ENCODE measurements around the gene CCL27. TPM values are rescaled to one million over a fixed set of nuclear protein-coding genes. Genes with fewer than 3 reads are reported as not detected.

CCL27 gene
- total RNA-seq, 1 donor from 2014 or later, result 0.52 TPM

- Histone ChIP-seq H3K9me3 (ENCODE audit: insufficient read depth, low read depth, low read length) (no peaks in the 10 kb centered on the region), H3K4me2 (ENCODE audit: low read length) (peak overlapping the region; percentile 80), H2AFZ (ENCODE audit: low read depth, low read length) (peak overlapping the region; percentile 41), H3K27me3 (ENCODE audit: insufficient read depth, low read length) (peaks cover 70% of the 10 kb centered on the region), H3K4me1 (ENCODE audit: insufficient read depth, low read length) (peaks cover 4% of the 10 kb centered on the region), H3K27ac (ENCODE audit: low read depth, low read length) (no peak overlapping the region), H4K20me1 (ENCODE audit: insufficient read depth, low read length) (peaks cover 6% of the 10 kb centered on the region), H3K79me2 (ENCODE audit: insufficient read depth, low read length) (no peaks in the 10 kb centered on the region), H3K9ac (ENCODE audit: low read length) (no peak overlapping the region), H3K4me3 (ENCODE audit: insufficient read depth, low read depth, low read length) (no peak overlapping the region), H3K36me3 (ENCODE audit: insufficient read depth, low read length) (no peaks in the 10 kb centered on the region)
- H3K4me1 Mint-ChIP-seq (ENCODE audit: low read depth, unreplicated experiment), result peaks cover 1% of the 10 kb centered on the region
- no peaks in the 10 kb centered on the region for H3K9me3 Mint-ChIP-seq (ENCODE audit: unreplicated experiment)
- no peaks in the 10 kb centered on the region for H3K36me3 Mint-ChIP-seq (ENCODE audit: low read depth, unreplicated experiment)
- DNase-seq (ENCODE audit: low read depth) (no peak), FAIRE-seq (no peak)
- H3K4me3 Mint-ChIP-seq (ENCODE audit: unreplicated experiment), result peak overlapping the region; percentile 70
- no peak overlapping the region for H3K27ac Mint-ChIP-seq (ENCODE audit: unreplicated experiment)
- peaks cover 69% of the 10 kb centered on the region for H3K27me3 Mint-ChIP-seq (ENCODE audit: low read depth, unreplicated experiment)
- TF ChIP-seq EZH2 (IDR thresholded peaks at IDR 0.05; ENCODE audit: insufficient read depth, low read length) (peak; percentile 62), CTCF (IDR thresholded peaks at IDR 0.05; ENCODE audit: insufficient read depth, low read depth, low read length) (no peak)
Observed at GRCh38 chr9:34627716-34628655, 34.5 kb downstream of the CCL27 start.

- Histone ChIP-seq H3K9ac (ENCODE audit: low read length) (no peak overlapping the region), H3K27ac (ENCODE audit: low read depth, low read length) (no peak overlapping the region), H3K4me1 (ENCODE audit: insufficient read depth, low read length) (peaks cover 4% of the 10 kb centered on the region), H3K9me3 (ENCODE audit: insufficient read depth, low read depth, low read length) (no peaks in the 10 kb centered on the region), H3K4me3 (ENCODE audit: insufficient read depth, low read depth, low read length) (no peak overlapping the region), H2AFZ (ENCODE audit: low read depth, low read length) (no peak overlapping the region), H3K4me2 (ENCODE audit: low read length) (no peak overlapping the region), H3K27me3 (ENCODE audit: insufficient read depth, low read length) (peaks cover 62% of the 10 kb centered on the region), H3K79me2 (ENCODE audit: insufficient read depth, low read length) (peaks cover under 1% of the 10 kb centered on the region), H4K20me1 (ENCODE audit: insufficient read depth, low read length) (peaks cover 6% of the 10 kb centered on the region), H3K36me3 (ENCODE audit: insufficient read depth, low read length) (no peaks in the 10 kb centered on the region)
- DNase-seq (ENCODE audit: low read depth), result no peak
- H3K4me1 Mint-ChIP-seq (ENCODE audit: low read depth, unreplicated experiment), result peaks cover 4% of the 10 kb centered on the region
- no peak overlapping the region for H3K27ac Mint-ChIP-seq (ENCODE audit: unreplicated experiment)
- no peak overlapping the region for H3K4me3 Mint-ChIP-seq (ENCODE audit: unreplicated experiment)
- FAIRE-seq, result no peak
- peaks cover 56% of the 10 kb centered on the region for H3K27me3 Mint-ChIP-seq (ENCODE audit: low read depth, unreplicated experiment)
- peaks cover 3% of the 10 kb centered on the region for H3K36me3 Mint-ChIP-seq (ENCODE audit: low read depth, unreplicated experiment)
- no peak for TF ChIP-seq EZH2 (IDR thresholded peaks at IDR 0.05; ENCODE audit: insufficient read depth, low read length)
- no peak for TF ChIP-seq CTCF (IDR thresholded peaks at IDR 0.05; ENCODE audit: insufficient read depth, low read depth, low read length)
- no peaks in the 10 kb centered on the region for H3K9me3 Mint-ChIP-seq (ENCODE audit: unreplicated experiment)
Observed at GRCh38 chr9:34625186-34625486, 37.3 kb downstream of the CCL27 start.

All from astrocyte (in vitro differentiated cells and primary cell).